Hepatocyte (in vitro differentiated cells): Measurements from ENCODE around the gene GOLGA6C. TPM values are rescaled to one million over a fixed set of nuclear protein-coding genes. Genes with fewer than 3 reads are reported as not detected.

ENCODE experiments used
- DNase-seq: peaks from one replicate; pipeline ENCODE4 v3.0.0-alpha.2; 2016; ENCODE audit warnings: low spot score
- H2AFZ ChIP-seq: fragments of 200-600 bp; sonication (generic); 2 replicates; pipeline ENCODE4 v1.6.0; 2016; ENCODE audit warnings: antibody characterized with exemption, mild to moderate bottlenecking
- H3K27ac ChIP-seq: fragments of 200-600 bp; sonication (generic); 2 replicates; pipeline ENCODE4 v1.5.1; 2016; ENCODE audit warnings: mild to moderate bottlenecking
- H3K27me3 ChIP-seq: fragments of 200-600 bp; sonication (generic); 2 replicates; pipeline ENCODE4 v1.6.1; 2016
- H3K36me3 ChIP-seq: fragments of 200-600 bp; sonication (generic); replicated peaks from 2 replicates; pipeline ENCODE4 v1.5.1; 2016; ENCODE audit warnings: low read depth; ENCODE audit not compliant: insufficient read depth
- H3K4me1 ChIP-seq: fragments of 200-600 bp; sonication (generic); 2 replicates; pipeline ENCODE4 v1.5.1; 2016; ENCODE audit warnings: mild to moderate bottlenecking, moderate library complexity; ENCODE audit not compliant: insufficient read depth
- H3K4me2 ChIP-seq: fragments of 200-600 bp; sonication (generic); 2 replicates; pipeline ENCODE4 v1.6.0; 2016
- H3K4me3 ChIP-seq: fragments of 200-600 bp; sonication (generic); 2 replicates; pipeline ENCODE4 v1.5.1; 2016; ENCODE audit warnings: mild to moderate bottlenecking
- H3K79me2 ChIP-seq: fragments of 200-600 bp; sonication (generic); 2 replicates; pipeline ENCODE4 v1.6.0; 2017; ENCODE audit warnings: mild to moderate bottlenecking
- H3K9me2 ChIP-seq: fragments of 200-600 bp; sonication (generic); replicated peaks from 2 replicates; pipeline ENCODE4 v1.6.0; 2017; ENCODE audit warnings: mild to moderate bottlenecking; ENCODE audit not compliant: insufficient read depth
- H3K9me3 ChIP-seq: fragments of 200-600 bp; sonication (generic); 2 replicates; pipeline ENCODE4 v1.5.1; 2016; ENCODE audit warnings: low read depth, mild to moderate bottlenecking
- H4K20me1 ChIP-seq: fragments of 200-600 bp; sonication (generic); 2 replicates; pipeline ENCODE4 v1.6.0; 2016; ENCODE audit warnings: mild to moderate bottlenecking; ENCODE audit not compliant: insufficient read depth, poor library complexity, severe bottlenecking
- CTCF ChIP-seq: fragments of 200-600 bp; sonication (generic); IDR thresholded peaks from 2 replicates; pipeline ENCODE4 v1.5.1; 2016; ENCODE audit warnings: antibody characterized with exemption, mild to moderate bottlenecking; ENCODE audit not compliant: poor library complexity
- EZH2 ChIP-seq: fragments of 200-600 bp; sonication (generic); IDR thresholded peaks from 2 replicates; pipeline ENCODE4 v1.6.1; 2016; ENCODE audit warnings: antibody characterized with exemption, mild to moderate bottlenecking, borderline replicate concordance
- EZH2phosphoT487 ChIP-seq: fragments of 200-600 bp; sonication (generic); IDR thresholded peaks from one replicate; pipeline ENCODE4 v1.6.1; 2018; ENCODE audit warnings: antibody characterized with exemption, mild to moderate bottlenecking, low read depth, moderate library complexity; ENCODE audit not compliant: unreplicated experiment, severe bottlenecking
- WGBS: methylation state at CpG from one replicate; pipeline ENCODE4 v1.1.6; 2016; ENCODE audit warnings: low lambda C conversion rate; ENCODE audit errors: missing lambda C conversion rate; 5-methylcytosine and 5-hydroxymethylcytosine counted together
- polyA plus RNA-seq: library from polyadenylated mRNA; unstranded; fragments of >200 nt; fragmentation: Nextera tagmentation; extraction: Ambion mirVana; gene quantifications from 2 replicates; pipeline ENCODE4 v1.2.1, GENCODE V29; 2016
- total RNA-seq: library from RNA; depleted of rRNA; stranded (reverse); fragments of >200 nt; gene quantifications from 2 replicates; pipeline ENCODE4 v1.2.3, GENCODE V29; 2014

Gene GOLGA6C
- total and polyA plus RNA-seq, 2 experiments from 2014 or later: not detected

GRCh38 chr15:75235051-75235673 is 23.0 kb upstream of the GOLGA6C start:
- H3K9me3 ChIP-seq: no peaks in the 10 kb centered on the region
- no peak overlapping the region for H3K4me2 ChIP-seq
- 84% methylated on average over 10 of the region's 10 CpGs for WGBS
- H3K79me2 ChIP-seq: no peaks in the 10 kb centered on the region
- DNase-seq: no peak
- H3K27me3 ChIP-seq: no peaks in the 10 kb centered on the region
- H4K20me1 ChIP-seq: no peaks in the 10 kb centered on the region
- H3K4me1 ChIP-seq: no peaks in the 10 kb centered on the region
- TF ChIP-seq CTCF (no peak), EZH2phosphoT487 (no peak), EZH2 (no peak)
- H3K9me2 ChIP-seq: no peaks in the 10 kb centered on the region
- no peaks in the 10 kb centered on the region for H3K36me3 ChIP-seq
- H2AFZ ChIP-seq: no peak overlapping the region
- no peak overlapping the region for H3K27ac ChIP-seq
- H3K4me3 ChIP-seq: no peak overlapping the region

- Histone ChIP-seq H3K4me3 (no peak overlapping the region), H3K4me1 (no peaks in the 10 kb centered on the region), H3K9me3 (no peaks in the 10 kb centered on the region), H3K4me2 (no peak overlapping the region), H3K27me3 (no peaks in the 10 kb centered on the region), H2AFZ (no peak overlapping the region), H4K20me1 (no peaks in the 10 kb centered on the region), H3K27ac (no peak overlapping the region), H3K9me2 (no peaks in the 10 kb centered on the region), H3K36me3 (no peaks in the 10 kb centered on the region), H3K79me2 (no peaks in the 10 kb centered on the region)
- no peak for DNase-seq
- 86% methylated on average over 11 of the region's 11 CpGs for WGBS
- TF ChIP-seq CTCF (no peak), EZH2 (no peak), EZH2phosphoT487 (no peak)
Measured at GRCh38 chr15:75235760-75236729, 22.1 kb upstream of the GOLGA6C start.

GRCh38 chr15:75237316-75237982 is 20.7 kb upstream of the GOLGA6C start:
- TF ChIP-seq EZH2 (no peak), EZH2phosphoT487 (no peak), CTCF (no peak)
- H3K36me3 ChIP-seq: no peaks in the 10 kb centered on the region
- no peaks in the 10 kb centered on the region for H4K20me1 ChIP-seq
- no peaks in the 10 kb centered on the region for H3K9me2 ChIP-seq
- H3K27me3 ChIP-seq: no peaks in the 10 kb centered on the region
- H3K4me1 ChIP-seq: no peaks in the 10 kb centered on the region
- no peaks in the 10 kb centered on the region for H3K79me2 ChIP-seq
- no peak for DNase-seq
- H3K9me3 ChIP-seq: no peaks in the 10 kb centered on the region
- WGBS: 81% methylated on average over 9 of the region's 11 CpGs
- no peak overlapping the region for H3K27ac ChIP-seq
- H3K4me2 ChIP-seq: no peak overlapping the region
- H3K4me3 ChIP-seq: no peak overlapping the region
- no peak overlapping the region for H2AFZ ChIP-seq
